Liver (tissue), 9 donors: ENCODE measurements around the gene KIAA1614. TPM values are rescaled to one million over a fixed set of nuclear protein-coding genes. Genes with fewer than 3 reads are reported as not detected.

ENCODE experiments used
- DNase-seq: peaks from one replicate; pipeline ENCODE4 v3.0.0-alpha.2; 2017; ENCODE audit warnings: low spot score
- H3K27ac ChIP-seq, 2 donors: one replicate each; pipeline ENCODE4 v1.7.0; 2013; ENCODE audit warnings: inconsistent platforms in 2 of 2, low read length in 2 of 2, control low read depth in 1 of 2, low read depth in 1 of 2, mild to moderate bottlenecking in 1 of 2
- H3K27me3 ChIP-seq, 4 donors: one replicate each; pipeline versions ENCODE4 v1.6.1 to v1.7.0; 2013; ENCODE audit warnings: low read length in 3 of 4, inconsistent platforms in 1 of 4, mild to moderate bottlenecking in 1 of 4, moderate library complexity in 1 of 4; ENCODE audit not compliant: control insufficient read depth in 4 of 4, insufficient read depth in 4 of 4
- H3K36me3 ChIP-seq, 4 donors: one replicate each; pipeline versions ENCODE4 v1.6.1 to v1.7.0; 2013; ENCODE audit warnings: low read length in 3 of 4, mild to moderate bottlenecking in 3 of 4, low read depth in 1 of 4, moderate library complexity in 1 of 4; ENCODE audit not compliant: control insufficient read depth in 4 of 4, insufficient read depth in 3 of 4
- H3K4me1 ChIP-seq, 4 donors: one replicate each; pipeline versions ENCODE4 v1.6.1 to v1.7.0; 2013; ENCODE audit warnings: low read length in 3 of 4, mild to moderate bottlenecking in 3 of 4, moderate library complexity in 1 of 4; ENCODE audit not compliant: control insufficient read depth in 4 of 4, insufficient read depth in 4 of 4
- H3K4me3 ChIP-seq, 3 donors: one replicate each; pipeline versions ENCODE4 v1.6.1 to v1.7.0; 2013; ENCODE audit warnings: low read length in 3 of 3, control low read depth in 1 of 3, low read depth in 1 of 3, mild to moderate bottlenecking in 1 of 3
- H3K9ac ChIP-seq, 2 donors: one replicate each; pipeline ENCODE4 v1.7.0; 2013; ENCODE audit warnings: low read length in 2 of 2, mild to moderate bottlenecking in 2 of 2, moderate library complexity in 2 of 2, control low read depth in 1 of 2, low read depth in 1 of 2
- H3K9me3 ChIP-seq, 4 donors: one replicate each; pipeline versions ENCODE4 v1.6.1 to v1.7.0; 2013; ENCODE audit warnings: low read length in 3 of 4; ENCODE audit not compliant: control insufficient read depth in 4 of 4
- FOXA2 ChIP-seq: IDR thresholded peaks from 2 replicates; pipeline ENCODE4 v1.6.1; 2016; ENCODE audit warnings: antibody characterized with exemption
- GABPA ChIP-seq, 2 donors: IDR thresholded peaks in 1 of 2; conservative IDR thresholded peaks in 1 of 2; 2 replicates each; pipeline ENCODE4 v1.6.1; 2016; ENCODE audit warnings: antibody characterized with exemption in 2 of 2, mild to moderate bottlenecking in 1 of 2, moderate library complexity in 1 of 2
- TAF1 ChIP-seq: conservative IDR thresholded peaks from 2 replicates; pipeline ENCODE4 v1.6.1; 2016; ENCODE audit warnings: antibody characterized with exemption, mild to moderate bottlenecking
- YY1 ChIP-seq: IDR thresholded peaks from 2 replicates; pipeline ENCODE4 v1.6.1; 2016; ENCODE audit warnings: antibody characterized with exemption, mild to moderate bottlenecking
- WGBS: extraction: QIAGEN DNeasy Blood & Tissue Kit; methylation state at CpG from one replicate; pipeline ENCODE4 v1.1.7; 2013; 5-methylcytosine and 5-hydroxymethylcytosine counted together
- polyA plus RNA-seq, 2 donors: library from polyadenylated mRNA; stranded (reverse) in 1 of 2; unstranded in 1 of 2; fragments of 200-250 nt in 1 of 2; fragments of >200 nt in 1 of 2; fragmentation: Nextera tagmentation in 1 of 2; extraction: Ambion mirVana in 1 of 2; gene quantifications; one replicate each; pipeline versions ENCODE4 v1.2.1 to v1.2.3, GENCODE V29; 2013 to 2015
- total RNA-seq, 2 donors: library from RNA; depleted of rRNA; stranded (reverse); fragments of >200 nt; gene quantifications; one replicate each; pipeline ENCODE4 v1.2.3, GENCODE V29; 2014
- TF ChIP-seq, protein P1 (sequence below): IDR thresholded peaks from 2 replicates; pipeline ENCODE4 v1.6.1; 2016; ENCODE audit warnings: antibody characterized with exemption
- TF ChIP-seq, protein P2 (sequence below): IDR thresholded peaks from 2 replicates; pipeline ENCODE4 v1.6.1; 2016; ENCODE audit warnings: antibody characterized with exemption, mild to moderate bottlenecking
- TF ChIP-seq, protein P3 (sequence below): fragments of 150-350 bp; IDR thresholded peaks from 2 replicates; pipeline ENCODE4 v1.5.1; 2017; ENCODE audit warnings: improper control_type of control experiment, low read depth, low read length; ENCODE audit not compliant: missing input control
- donor health status: healthy.
- donor health status: healthy.
- donor health status: healthy.
- donor health status: healthy.
- donor health status: healthy.

Gene KIAA1614
- total and polyA plus RNA-seq, 4 donors = 0.21 to 1.1 (median 0.40) TPM

DNA sequence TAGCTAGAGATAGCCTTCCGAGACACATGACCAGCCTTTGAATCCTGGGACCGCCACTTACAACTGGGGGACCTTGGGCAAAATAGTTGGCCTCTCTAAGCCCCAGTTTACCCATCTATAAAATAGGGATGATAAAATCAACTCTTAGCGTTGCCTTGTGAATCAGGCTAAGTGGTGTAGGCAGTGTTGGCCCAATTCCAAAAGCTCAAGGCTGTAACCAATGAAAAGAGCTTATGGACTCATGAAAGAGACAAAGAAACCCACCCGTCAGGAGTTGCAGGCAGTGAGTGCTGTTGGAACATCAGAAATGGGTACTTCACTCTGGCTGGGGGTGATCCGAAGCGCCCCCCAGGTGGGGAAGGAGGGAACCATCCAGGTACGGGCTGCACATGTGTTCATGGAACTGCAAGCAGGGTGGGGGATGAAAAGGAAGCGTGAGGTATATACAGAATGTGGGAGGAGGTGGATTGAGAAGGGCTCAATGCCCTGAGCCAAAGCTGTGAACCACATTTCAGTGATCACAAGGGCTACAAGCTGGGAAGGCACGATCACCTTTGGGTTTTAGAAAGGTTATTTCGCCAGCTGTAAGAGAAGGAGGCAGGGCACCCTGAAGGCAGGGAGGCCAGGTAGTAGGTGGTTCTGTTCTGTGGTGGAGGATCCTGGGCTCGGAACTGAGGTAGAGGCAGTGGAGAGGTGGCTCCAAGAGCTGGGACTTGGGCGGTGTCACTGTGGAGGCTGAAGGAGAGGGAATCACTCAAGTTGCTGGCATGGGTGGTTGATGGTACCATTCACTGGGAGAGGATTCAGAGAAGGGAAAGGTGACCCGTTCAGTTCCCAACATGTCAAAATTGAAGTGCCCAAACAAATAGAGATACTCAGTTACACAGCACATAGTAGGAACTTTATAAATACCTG is 11.4 kb upstream of the KIAA1614 start:
- Histone ChIP-seq H3K4me1 (no peaks in the 10 kb centered on the region), H3K9me3 (no peaks in the 10 kb centered on the region), H3K27me3 (peaks cover 0 to 2% (median 0%) of the 10 kb centered on the region in 4 donors), H3K9ac (no peak overlapping the region), H3K27ac (no peak overlapping the region), H3K36me3 (no peaks in the 10 kb centered on the region), H3K4me3 (no peak overlapping the region)
- no peak for DNase-seq
- WGBS = 86% methylated on average over 13 of the region's 13 CpGs
- no peak for TF ChIP-seq TAF1
- no peak for TF ChIP-seq FOXA2
- TF ChIP-seq, protein P1, sequence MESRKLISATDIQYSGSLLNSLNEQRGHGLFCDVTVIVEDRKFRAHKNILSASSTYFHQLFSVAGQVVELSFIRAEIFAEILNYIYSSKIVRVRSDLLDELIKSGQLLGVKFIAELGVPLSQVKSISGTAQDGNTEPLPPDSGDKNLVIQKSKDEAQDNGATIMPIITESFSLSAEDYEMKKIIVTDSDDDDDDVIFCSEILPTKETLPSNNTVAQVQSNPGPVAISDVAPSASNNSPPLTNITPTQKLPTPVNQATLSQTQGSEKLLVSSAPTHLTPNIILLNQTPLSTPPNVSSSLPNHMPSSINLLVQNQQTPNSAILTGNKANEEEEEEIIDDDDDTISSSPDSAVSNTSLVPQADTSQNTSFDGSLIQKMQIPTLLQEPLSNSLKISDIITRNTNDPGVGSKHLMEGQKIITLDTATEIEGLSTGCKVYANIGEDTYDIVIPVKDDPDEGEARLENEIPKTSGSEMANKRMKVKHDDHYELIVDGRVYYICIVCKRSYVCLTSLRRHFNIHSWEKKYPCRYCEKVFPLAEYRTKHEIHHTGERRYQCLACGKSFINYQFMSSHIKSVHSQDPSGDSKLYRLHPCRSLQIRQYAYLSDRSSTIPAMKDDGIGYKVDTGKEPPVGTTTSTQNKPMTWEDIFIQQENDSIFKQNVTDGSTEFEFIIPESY = no peak
- no peak for TF ChIP-seq GABPA (IDR thresholded peaks at IDR 0.05 in 1 of 2, conservative IDR thresholded peaks at IDR 0.05 in 1 of 2)
- no peak for TF ChIP-seq YY1
- TF ChIP-seq, protein P2, sequence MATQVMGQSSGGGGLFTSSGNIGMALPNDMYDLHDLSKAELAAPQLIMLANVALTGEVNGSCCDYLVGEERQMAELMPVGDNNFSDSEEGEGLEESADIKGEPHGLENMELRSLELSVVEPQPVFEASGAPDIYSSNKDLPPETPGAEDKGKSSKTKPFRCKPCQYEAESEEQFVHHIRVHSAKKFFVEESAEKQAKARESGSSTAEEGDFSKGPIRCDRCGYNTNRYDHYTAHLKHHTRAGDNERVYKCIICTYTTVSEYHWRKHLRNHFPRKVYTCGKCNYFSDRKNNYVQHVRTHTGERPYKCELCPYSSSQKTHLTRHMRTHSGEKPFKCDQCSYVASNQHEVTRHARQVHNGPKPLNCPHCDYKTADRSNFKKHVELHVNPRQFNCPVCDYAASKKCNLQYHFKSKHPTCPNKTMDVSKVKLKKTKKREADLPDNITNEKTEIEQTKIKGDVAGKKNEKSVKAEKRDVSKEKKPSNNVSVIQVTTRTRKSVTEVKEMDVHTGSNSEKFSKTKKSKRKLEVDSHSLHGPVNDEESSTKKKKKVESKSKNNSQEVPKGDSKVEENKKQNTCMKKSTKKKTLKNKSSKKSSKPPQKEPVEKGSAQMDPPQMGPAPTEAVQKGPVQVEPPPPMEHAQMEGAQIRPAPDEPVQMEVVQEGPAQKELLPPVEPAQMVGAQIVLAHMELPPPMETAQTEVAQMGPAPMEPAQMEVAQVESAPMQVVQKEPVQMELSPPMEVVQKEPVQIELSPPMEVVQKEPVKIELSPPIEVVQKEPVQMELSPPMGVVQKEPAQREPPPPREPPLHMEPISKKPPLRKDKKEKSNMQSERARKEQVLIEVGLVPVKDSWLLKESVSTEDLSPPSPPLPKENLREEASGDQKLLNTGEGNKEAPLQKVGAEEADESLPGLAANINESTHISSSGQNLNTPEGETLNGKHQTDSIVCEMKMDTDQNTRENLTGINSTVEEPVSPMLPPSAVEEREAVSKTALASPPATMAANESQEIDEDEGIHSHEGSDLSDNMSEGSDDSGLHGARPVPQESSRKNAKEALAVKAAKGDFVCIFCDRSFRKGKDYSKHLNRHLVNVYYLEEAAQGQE = no peak

DNA sequence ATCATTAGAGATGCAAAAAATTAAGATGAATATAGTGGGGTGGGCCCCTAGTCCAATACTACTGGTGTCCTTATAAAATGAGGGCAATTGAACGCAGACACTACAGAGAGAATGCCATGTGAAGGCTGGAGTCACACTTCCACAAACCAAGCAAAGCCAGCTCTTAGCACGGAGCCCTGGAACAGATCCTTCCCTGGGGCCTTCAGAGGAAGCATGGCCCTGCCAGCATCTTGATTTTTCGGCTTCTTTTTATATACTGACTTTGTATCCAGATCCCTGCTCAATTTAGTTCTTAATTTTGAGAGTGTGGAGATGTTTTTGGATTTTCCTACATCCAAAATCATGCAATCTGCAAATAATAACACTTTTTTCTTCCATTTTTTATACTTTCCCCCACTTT is 10.2 kb upstream of the KIAA1614 start:
- H3K27me3 ChIP-seq = peaks cover 0 to 2% (median 0%) of the 10 kb centered on the region in 4 donors
- no peak overlapping the region for H3K4me3 ChIP-seq
- no peaks in the 10 kb centered on the region for H3K9me3 ChIP-seq
- no peak for DNase-seq
- no peak overlapping the region for H3K9ac ChIP-seq
- H3K4me1 ChIP-seq = no peaks in the 10 kb centered on the region
- WGBS = 88% methylated on average over 3 of the region's 3 CpGs
- no peak overlapping the region for H3K27ac ChIP-seq
- TF ChIP-seq, protein P3, sequence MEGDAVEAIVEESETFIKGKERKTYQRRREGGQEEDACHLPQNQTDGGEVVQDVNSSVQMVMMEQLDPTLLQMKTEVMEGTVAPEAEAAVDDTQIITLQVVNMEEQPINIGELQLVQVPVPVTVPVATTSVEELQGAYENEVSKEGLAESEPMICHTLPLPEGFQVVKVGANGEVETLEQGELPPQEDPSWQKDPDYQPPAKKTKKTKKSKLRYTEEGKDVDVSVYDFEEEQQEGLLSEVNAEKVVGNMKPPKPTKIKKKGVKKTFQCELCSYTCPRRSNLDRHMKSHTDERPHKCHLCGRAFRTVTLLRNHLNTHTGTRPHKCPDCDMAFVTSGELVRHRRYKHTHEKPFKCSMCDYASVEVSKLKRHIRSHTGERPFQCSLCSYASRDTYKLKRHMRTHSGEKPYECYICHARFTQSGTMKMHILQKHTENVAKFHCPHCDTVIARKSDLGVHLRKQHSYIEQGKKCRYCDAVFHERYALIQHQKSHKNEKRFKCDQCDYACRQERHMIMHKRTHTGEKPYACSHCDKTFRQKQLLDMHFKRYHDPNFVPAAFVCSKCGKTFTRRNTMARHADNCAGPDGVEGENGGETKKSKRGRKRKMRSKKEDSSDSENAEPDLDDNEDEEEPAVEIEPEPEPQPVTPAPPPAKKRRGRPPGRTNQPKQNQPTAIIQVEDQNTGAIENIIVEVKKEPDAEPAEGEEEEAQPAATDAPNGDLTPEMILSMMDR = no peak
- TF ChIP-seq TAF1 = no peak
- TF ChIP-seq, protein P2 = no peak
- H3K36me3 ChIP-seq = no peaks in the 10 kb centered on the region
